ENCODE results near the gene NOP56.
"Not testable (repeated sequence)": the region's sequence is repeated elsewhere in the genome, so short reads cannot be mapped to it uniquely, and the experiment has no call there.

Gene NOP56

DNA sequence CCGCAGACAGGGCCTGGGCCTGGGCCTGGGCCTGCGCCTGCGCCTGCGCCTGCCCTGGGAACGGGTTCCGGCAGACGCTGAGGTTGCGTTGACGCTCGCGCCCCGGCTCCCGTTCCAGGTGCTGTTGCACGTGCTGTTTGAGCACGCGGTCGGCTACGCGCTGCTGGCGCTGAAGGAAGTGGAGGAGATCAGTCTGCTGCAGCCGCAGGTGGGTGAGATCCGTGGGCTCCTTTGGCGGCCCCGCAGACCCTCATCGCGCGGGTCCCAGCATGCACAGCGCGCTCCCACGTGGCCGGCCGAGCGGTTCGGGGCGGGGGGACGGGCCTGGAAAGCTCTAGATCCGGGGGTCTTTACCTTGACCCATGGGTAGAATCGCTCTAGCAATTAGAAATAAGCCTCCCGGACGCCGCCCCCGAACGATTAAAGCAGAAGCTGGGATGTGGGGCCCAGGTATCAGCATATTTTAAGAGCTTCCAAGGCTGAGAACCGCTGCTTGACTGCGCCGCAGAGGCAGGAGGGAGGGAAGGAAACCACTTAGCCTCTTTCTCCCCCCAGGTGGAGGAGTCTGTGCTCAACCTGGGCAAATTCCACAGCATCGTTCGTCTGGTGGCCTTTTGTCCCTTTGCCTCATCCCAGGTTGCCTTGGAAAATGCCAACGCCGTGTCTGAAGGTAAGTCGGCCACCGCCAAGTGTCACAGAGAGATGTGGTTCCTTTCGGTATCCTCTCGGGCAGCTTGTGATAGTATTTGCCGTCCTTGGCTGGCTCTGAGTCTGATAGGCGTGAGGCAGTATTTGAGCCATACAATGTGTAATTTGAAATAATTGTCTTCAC lies 508 bp downstream of the NOP56 start:
- peak in 1 of 2 donors; percentile 46 for DNase-seq

- no peak for DNase-seq
Observed at GRCh38 chr20:2653556-2654383, 1.3 kb downstream of the NOP56 start.

DNA sequence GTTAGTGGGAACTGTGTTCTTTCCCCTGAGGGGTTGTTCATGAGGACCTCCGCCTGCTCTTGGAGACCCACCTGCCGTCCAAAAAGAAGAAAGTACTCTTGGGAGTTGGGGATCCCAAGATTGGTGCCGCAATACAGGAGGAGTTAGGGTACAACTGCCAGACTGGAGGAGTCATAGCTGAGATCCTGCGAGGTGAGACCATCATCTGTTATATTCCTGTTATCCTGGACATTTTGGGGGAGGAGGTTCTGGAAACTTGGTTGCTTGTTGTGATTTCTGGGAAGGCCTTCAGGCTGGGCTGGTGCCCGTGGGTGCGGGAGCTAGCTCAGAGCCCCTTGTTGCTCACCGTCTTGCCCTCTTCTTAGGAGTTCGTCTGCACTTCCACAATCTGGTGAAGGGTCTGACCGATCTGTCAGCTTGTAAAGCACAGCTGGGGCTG lies 2.0 kb downstream of the NOP56 start:
- no peak for DNase-seq

GRCh38 chr20:2654831-2655230 lies 2.4 kb downstream of the NOP56 start:
- no peak for DNase-seq

DNA sequence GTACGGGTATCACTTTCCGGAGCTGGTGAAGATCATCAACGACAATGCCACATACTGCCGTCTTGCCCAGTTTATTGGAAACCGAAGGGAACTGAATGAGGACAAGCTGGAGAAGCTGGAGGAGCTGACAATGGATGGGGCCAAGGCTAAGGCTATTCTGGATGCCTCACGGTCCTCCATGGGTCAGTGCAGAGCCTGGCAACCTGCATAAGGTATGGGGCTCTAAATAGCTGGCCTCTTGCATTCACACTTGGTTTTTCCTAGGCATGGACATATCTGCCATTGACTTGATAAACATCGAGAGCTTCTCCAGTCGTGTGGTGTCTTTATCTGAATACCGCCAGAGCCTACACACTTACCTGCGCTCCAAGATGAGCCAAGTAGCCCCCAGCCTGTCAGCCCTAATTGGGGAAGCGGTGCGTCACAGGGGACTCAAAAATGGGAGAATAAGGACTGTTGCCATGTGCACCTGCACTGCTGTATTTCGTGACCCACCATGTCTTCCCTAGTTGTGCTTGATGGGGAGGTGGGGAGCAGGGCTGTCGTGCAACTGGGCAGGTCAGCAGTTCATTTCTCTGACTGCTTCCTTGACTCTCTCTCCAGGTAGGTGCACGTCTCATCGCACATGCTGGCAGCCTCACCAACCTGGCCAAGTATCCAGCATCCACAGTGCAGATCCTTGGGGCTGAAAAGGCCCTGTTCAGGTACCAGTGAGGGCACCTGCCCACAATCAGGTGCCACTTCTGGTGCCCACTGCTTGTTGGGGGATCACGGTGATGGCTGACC lies 3.1 kb downstream of the NOP56 start:
- no peak for DNase-seq

DNA sequence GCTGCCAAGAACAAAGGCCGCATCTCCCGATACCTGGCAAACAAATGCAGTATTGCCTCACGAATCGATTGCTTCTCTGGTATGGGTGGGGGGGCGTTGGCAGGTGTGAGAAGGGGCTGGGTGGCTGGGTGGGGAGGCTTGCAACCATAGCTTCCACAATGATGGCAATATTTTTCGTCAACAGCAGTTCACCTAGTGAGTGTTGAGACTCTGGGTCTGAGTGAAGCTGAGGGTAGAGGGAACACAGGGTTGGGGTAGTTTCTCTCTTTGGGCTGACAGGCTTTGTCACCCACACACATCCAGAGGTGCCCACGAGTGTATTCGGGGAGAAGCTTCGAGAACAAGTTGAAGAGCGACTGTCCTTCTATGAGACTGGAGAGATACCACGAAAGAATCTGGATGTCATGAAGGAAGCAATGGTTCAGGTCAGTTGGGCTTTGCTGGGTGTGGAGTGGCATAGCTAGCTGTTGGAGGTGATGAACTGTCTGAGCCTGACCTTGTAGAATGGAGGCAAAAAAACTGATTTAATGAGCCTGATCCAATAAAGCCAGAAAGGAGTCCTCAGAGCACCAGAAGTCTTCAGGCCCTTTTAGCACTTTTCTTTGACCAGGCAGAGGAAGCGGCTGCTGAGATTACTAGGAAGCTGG lies 4.2 kb downstream of the NOP56 start:
- DNase-seq: no peak

DNA sequence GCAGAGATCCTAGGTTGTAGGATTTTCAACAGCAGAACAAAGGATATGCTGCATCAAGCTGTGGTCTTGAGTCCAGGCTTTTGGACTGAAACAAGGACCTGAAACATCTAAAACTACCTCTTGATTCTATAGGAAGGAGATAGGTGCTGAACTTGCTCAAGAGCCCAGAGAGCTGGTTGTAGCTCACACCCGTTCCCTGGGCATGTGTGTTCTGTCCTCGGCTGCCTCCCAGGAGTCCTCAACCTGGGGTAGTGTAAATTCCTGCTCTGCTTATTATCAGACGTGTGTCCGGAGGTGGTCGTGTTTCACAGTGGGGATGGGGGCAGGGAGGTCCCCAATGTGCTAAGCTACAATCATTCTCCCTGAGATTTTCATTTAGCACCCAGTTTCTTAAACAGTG lies 4.8 kb downstream of the NOP56 start:
- DNase-seq: no peak

DNA sequence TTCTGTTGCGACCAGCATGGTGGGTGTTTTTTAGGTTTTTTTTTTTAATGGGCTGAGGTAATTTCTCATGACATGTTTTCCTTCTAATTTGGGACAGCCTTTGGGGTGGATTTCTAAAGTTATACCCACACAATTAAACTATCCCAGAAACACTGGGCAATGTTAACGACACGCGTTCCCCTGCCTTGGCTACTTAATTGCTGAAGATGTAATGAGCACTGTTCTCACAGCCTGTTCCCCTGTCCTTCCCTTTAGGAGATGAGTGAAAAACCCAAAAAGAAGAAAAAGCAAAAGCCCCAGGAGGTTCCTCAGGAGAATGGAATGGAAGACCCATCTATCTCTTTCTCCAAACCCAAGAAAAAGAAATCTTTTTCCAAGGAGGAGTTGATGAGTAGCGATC lies 5.2 kb downstream of the NOP56 start:
- DNase-seq: no peak

GRCh38 chr20:2658414-2659354 lies 6.3 kb downstream of the NOP56 start:
- no peak for DNase-seq

DNA sequence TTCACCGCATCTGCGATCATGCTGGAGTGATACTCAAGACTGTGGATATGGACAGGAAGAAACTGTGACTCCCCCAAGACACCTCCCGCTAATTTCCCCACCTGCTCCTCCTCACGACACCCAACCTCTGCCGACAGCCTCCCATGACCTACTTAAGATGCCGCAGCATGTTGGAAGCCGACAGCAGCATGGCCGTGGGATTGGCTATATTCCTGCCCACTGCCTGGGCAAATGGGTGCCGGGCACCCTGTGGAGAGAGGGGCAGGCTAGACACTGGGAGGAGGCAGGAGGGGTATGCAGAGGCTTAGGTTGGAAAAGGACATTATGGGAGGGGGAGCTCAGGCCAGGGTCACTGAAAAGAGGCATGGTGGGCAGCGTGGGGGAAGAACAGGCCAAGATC lies 7.1 kb downstream of the NOP56 start:
- no peak for DNase-seq

DNA sequence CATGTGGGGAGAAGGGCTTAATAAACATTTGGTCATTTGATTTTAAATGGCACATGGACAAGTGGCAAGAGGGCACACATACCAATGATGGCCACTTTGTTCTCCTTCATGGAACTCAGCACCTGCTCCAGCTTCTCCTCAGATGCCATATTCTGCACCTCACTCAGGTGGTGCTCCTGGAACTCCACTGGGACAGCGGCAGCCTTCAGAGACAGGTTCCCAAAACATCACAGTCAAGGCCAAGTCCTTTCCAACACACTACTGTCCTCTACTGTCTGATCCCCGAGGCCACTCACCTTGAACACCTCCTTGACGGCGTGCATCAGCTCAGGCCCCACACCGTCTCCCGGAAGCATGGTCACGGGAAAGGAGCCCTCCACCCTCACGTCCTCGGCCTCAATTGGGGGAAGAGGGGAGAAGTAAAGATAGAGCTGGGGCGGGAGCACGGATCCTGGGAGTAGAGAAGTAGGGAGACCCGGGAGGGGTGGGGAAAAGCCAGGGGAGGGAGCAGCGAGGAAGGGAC lies 11.0 kb downstream of the NOP56 start:
- no peak for DNase-seq

DNA sequence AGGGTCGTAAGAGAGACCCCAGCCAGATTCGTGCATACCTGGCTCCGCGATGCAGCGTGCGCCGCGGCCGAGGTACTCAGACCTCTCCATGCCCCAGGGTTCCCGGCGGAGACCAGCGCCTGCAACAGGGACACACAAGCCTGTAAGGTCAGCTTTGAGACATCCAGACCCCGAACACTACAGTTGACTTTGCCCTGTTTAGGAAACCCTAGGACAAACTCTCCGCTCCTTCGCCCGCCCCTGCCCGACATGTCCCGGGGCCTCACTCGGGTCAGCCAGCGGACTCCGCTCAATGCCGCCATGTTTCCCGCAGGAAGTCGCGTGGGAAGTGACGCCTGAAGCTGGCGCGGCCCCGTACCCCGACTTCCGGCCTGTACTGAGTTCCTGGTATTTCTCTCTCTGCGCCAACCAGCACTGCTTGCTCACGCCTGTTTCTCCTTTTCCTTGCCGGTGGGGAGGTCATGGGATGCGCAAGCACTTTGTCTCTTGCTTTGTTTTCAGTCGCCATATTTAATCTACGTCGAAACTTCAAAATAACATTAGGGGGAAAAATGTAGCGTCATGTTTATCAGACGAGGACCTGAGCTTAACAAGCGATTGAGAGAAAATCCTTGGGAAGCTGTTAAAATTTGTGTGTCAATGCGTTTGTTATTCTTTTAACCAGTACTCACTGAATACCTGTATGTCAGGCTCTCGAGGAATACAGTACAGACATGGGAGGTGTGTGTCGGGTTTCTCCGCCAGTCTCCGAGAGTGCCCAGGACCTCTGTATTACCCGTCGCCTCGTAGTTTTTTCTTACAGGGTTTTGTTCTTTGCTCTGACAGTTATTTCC lies 11.7 kb downstream of the NOP56 start, which contains the start of gene IDH3B:
Gene IDH3B, minus strand, starts transcription at position 330 of the 833 bp plus-strand sequence. Its CDS starts 28 bp downstream, at position 302.
- peak; percentile 86 to 88 for DNase-seq

DNA sequence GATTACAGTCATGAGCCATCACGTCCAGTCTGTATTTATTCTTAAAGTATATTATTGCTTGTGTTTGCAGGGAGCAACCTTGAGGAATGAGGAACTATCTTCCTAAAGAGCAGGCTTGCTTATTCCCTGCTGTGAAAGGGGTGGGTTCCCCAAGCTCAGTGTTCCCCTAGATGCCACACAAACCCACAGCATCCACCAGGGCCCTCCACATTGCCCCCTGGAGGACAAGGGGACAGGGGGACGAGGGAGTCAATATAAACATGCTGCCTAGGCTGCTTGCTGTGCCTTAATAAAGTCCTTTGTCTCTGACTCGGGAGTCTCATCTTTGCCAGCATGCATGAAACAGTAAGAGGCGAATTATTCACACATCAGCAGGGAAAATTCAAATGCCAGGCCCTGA lies 19.5 kb downstream of the NOP56 start:
- no peak for DNase-seq

GRCh38 chr20:2672446-2672845 lies 20.0 kb downstream of the NOP56 start:
- DNase-seq: no peak

GRCh38 chr20:2673453-2673852 lies 21.0 kb downstream of the NOP56 start:
- DNase-seq: no peak

GRCh38 chr20:2680046-2680445 lies 27.6 kb downstream of the NOP56 start:
- DNase-seq: no peak

- DNase-seq: not testable (repeated sequence)
Observed at GRCh38 chr20:2682040-2682439, 29.6 kb downstream of the NOP56 start.

DNA sequence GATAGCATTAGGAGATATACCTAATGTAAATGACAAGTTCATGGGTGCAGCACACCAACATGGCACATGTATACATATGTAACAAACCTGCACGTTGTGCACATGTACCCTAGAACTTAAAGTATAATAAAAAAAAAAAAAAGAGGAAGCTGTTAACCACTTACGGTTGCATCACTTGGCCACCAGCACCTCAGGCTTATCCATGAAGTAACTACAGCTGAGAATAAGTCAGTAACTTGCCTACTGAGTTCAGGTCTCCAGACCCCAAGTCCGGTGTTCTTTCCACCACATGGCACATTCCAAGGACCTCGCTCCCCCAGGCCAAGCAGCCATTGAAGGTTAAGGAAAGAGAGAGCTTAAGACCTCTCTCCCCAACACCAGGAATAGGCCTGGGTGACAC lies 32.4 kb downstream of the NOP56 start:
- not testable (repeated sequence) for DNase-seq

DNA sequence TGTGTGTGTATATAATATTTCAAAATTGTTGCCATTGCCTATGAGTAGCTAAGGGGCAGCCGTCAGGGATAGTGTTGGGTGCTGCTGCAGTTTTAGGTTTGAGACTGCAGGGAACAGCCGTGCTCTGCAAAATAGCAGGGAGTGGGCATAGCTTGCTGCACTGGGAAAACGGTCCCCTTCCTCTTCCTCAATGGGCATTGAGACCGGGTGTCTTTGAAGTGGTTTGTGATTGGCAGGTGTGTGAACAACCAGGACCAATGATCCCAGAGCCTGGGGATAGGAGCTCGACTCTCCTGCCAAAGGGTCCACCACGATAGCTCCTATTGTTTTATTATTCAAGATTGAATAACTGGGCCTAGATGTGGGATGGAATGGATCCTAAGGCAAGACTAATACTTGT lies 35.1 kb downstream of the NOP56 start:
- no peak for DNase-seq

GRCh38 chr20:2688041-2688591 lies 35.7 kb downstream of the NOP56 start:
- DNase-seq: peak; percentile 75 to 78

Measured in activated CD4-positive, alpha-beta T cell treated with anti-CD3 and anti-CD28 coated beads for 4 hours (primary cell).